Progenitor cell of endocrine pancreas (in vitro differentiated cells): ENCODE results near the gene SIX2. TPM values are rescaled to one million over a fixed set of nuclear protein-coding genes. Genes with fewer than 3 reads are reported as not detected.
A peak's percentile ranks its signal among the peaks of the same experiment; 100 is the strongest.

ENCODE experiments used
- DNase-seq: peaks from one replicate; pipeline ENCODE4 v3.0.0; 2021; ENCODE audit warnings: low spot score; ENCODE audit not compliant: unreplicated experiment
- H3K27ac Mint-ChIP-seq: 2 replicates; pipeline ENCODE4 v1.8.0; 2021; ENCODE audit warnings: mild to moderate bottlenecking, moderate library complexity, mixed read lengths
- H3K27me3 Mint-ChIP-seq: 2 replicates; pipeline ENCODE4 v1.8.0; 2021; ENCODE audit warnings: mixed read lengths
- H3K36me3 Mint-ChIP-seq: 2 replicates; pipeline ENCODE4 v1.8.0; 2022; ENCODE audit warnings: mixed read lengths; ENCODE audit not compliant: insufficient read depth
- H3K4me1 Mint-ChIP-seq: 2 replicates; pipeline ENCODE4 v1.8.0; 2021; ENCODE audit warnings: low read depth, mixed read lengths
- H3K4me3 Mint-ChIP-seq: 2 replicates; pipeline ENCODE4 v1.8.0; 2021; ENCODE audit warnings: low read depth, mild to moderate bottlenecking, moderate library complexity, mixed read lengths
- H3K9me3 Mint-ChIP-seq: 2 replicates; pipeline ENCODE4 v1.8.0; 2021; ENCODE audit warnings: low read depth, mixed read lengths
- total RNA-seq: library from RNA; stranded (reverse); gene quantifications from 2 replicates; pipeline ENCODE4 v1.2.1, GENCODE V29; 2021
- TF ChIP-seq, protein P1 (sequence below): fragments of 200-600 bp; sonication (generic); IDR thresholded peaks from one replicate; pipeline ENCODE4 v1.5.0; 2021; ENCODE audit warnings: antibody characterized with exemption, mild to moderate bottlenecking; ENCODE audit not compliant: unreplicated experiment

SIX2 gene
- total RNA-seq, 1 donor from 2014 or later, result 4.0 TPM

DNA sequence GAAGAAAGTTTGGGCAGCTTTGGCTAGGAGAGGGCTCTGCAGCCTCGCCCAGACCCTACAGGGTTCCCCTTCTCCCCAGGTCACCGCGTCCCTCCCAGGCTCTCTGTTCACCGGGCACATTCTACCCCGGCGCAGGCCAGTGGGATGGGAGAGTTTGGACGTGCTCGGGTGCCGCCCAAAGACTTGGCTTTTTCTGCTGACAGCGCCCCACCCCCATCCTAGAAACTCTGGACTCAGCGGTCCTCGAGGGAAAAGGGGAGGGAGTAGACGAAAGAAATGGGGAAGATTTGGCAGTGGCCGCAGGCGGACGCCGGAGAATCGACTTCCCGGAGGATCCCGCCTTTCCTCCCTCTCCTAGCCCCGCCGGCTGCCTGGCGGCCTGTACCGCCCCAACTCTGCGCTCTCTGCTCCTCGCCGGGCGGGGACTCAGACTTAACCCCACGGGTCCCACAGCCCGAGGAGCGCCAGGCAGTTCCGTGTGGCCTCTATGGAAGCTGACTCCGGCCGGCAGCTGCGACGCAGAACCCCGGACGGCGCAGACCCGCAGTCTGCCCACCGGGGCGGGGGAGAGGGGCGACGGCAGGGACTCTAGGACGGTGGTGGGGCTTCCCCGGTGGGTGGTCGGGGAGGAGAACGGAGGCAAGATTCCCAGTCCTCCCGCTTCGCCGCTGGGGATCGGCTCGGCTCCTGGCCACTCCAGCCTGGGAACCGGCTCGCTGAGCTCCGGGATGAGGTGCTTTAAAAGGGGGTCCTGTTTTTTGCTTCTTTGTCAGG is 863 bp upstream of the SIX2 start:
- TF ChIP-seq, protein P1, sequence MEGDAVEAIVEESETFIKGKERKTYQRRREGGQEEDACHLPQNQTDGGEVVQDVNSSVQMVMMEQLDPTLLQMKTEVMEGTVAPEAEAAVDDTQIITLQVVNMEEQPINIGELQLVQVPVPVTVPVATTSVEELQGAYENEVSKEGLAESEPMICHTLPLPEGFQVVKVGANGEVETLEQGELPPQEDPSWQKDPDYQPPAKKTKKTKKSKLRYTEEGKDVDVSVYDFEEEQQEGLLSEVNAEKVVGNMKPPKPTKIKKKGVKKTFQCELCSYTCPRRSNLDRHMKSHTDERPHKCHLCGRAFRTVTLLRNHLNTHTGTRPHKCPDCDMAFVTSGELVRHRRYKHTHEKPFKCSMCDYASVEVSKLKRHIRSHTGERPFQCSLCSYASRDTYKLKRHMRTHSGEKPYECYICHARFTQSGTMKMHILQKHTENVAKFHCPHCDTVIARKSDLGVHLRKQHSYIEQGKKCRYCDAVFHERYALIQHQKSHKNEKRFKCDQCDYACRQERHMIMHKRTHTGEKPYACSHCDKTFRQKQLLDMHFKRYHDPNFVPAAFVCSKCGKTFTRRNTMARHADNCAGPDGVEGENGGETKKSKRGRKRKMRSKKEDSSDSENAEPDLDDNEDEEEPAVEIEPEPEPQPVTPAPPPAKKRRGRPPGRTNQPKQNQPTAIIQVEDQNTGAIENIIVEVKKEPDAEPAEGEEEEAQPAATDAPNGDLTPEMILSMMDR, result no peak
- H3K9me3 Mint-ChIP-seq, result no peaks in the 10 kb centered on the region
- peaks cover 11% of the 10 kb centered on the region for H3K4me1 Mint-ChIP-seq
- peak overlapping the region; percentile 49 for H3K4me3 Mint-ChIP-seq
- no peak for DNase-seq
- H3K27ac Mint-ChIP-seq, result no peak overlapping the region
- peaks cover 84% of the 10 kb centered on the region for H3K27me3 Mint-ChIP-seq
- H3K36me3 Mint-ChIP-seq, result peaks cover 1% of the 10 kb centered on the region

- Mint-ChIP-seq H3K27me3 (peaks cover 89% of the 10 kb centered on the region), H3K36me3 (peaks cover 1% of the 10 kb centered on the region), H3K27ac (no peak overlapping the region), H3K4me1 (peaks cover 17% of the 10 kb centered on the region), H3K9me3 (no peaks in the 10 kb centered on the region), H3K4me3 (peak overlapping the region; percentile 61)
- DNase-seq, result no peak
- TF ChIP-seq, protein P1, result no peak
Observed at GRCh38 chr2:45008296-45009129, 739 bp downstream of the SIX2 start.

GRCh38 chr2:45007961-45008295 is 1.3 kb downstream of the SIX2 start:
- Mint-ChIP-seq H3K4me1 (peaks cover 17% of the 10 kb centered on the region), H3K36me3 (peaks cover 1% of the 10 kb centered on the region), H3K27ac (no peak overlapping the region), H3K27me3 (peaks cover 93% of the 10 kb centered on the region), H3K4me3 (peak overlapping the region; percentile 59), H3K9me3 (no peaks in the 10 kb centered on the region)
- TF ChIP-seq, protein P1, result no peak
- DNase-seq, result no peak

DNA sequence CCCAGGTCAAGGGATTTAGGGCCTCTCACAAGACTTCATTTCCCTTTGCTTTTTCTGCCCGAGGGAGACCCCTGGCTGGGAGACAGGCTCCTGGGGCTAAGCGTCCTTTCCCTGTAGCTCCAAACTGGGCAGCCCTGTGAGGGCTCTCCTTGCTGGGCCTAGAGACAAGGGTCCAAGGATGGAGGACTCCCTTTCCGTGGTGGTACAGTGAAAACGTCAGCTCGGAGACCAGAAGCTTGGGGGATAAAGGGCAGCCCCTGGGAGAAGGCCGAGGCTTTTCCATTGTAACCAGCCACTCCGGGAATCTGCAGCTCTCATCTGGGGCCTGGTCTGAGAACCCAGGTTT is 2.3 kb downstream of the SIX2 start:
- TF ChIP-seq, protein P1, result no peak
- Mint-ChIP-seq H3K27me3 (peaks cover 92% of the 10 kb centered on the region), H3K27ac (no peak overlapping the region), H3K4me1 (peaks cover 17% of the 10 kb centered on the region), H3K36me3 (peaks cover 1% of the 10 kb centered on the region), H3K9me3 (no peaks in the 10 kb centered on the region), H3K4me3 (no peak overlapping the region)
- no peak for DNase-seq

GRCh38 chr2:45006041-45006941 is 3.0 kb downstream of the SIX2 start:
- Mint-ChIP-seq H3K4me3 (no peak overlapping the region), H3K4me1 (peaks cover 17% of the 10 kb centered on the region), H3K36me3 (peaks cover 1% of the 10 kb centered on the region), H3K27ac (no peak overlapping the region), H3K9me3 (no peaks in the 10 kb centered on the region), H3K27me3 (peaks cover 92% of the 10 kb centered on the region)
- TF ChIP-seq, protein P1, result no peak
- DNase-seq, result no peak
